ENCODE results near the gene HIP1R.

DNA sequence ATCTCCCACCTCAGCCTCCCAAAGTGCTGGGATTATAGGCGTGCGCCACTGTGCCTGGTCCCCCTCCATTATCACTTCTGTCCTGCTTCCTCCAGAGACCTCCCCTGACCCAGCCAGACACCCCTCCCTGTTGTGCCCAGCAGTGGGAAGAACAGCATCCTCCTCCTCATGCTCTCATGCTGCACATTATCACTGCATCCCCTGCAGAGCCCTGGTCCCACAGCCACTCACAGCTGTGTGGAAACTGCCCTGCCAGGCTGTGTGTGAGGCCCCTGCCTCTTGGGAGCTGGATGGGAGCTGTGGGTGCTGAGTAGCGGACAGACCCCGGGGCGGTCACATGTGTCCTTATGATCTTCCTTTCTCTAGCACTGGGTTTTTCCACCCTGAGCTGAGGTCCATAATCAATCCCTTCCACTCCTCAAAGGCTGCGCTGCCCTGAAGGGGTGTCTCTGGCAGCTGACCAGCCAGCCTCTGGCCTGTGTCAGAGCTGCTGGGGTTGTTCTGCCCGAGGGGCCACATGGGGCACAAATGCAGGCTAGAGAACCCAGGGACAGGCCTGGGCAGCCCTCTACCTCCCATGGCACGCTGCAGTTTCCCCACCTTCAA, 9.2 kb downstream of the HIP1R start:
- TF ChIP-seq, protein P1, sequence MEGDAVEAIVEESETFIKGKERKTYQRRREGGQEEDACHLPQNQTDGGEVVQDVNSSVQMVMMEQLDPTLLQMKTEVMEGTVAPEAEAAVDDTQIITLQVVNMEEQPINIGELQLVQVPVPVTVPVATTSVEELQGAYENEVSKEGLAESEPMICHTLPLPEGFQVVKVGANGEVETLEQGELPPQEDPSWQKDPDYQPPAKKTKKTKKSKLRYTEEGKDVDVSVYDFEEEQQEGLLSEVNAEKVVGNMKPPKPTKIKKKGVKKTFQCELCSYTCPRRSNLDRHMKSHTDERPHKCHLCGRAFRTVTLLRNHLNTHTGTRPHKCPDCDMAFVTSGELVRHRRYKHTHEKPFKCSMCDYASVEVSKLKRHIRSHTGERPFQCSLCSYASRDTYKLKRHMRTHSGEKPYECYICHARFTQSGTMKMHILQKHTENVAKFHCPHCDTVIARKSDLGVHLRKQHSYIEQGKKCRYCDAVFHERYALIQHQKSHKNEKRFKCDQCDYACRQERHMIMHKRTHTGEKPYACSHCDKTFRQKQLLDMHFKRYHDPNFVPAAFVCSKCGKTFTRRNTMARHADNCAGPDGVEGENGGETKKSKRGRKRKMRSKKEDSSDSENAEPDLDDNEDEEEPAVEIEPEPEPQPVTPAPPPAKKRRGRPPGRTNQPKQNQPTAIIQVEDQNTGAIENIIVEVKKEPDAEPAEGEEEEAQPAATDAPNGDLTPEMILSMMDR (conservative IDR thresholded peaks at IDR 0.05) = no peak
- TF ChIP-seq EZH2 (IDR thresholded peaks at IDR 0.05; ENCODE audit: low read depth) = no peak

Data from PC-9 (cell line).